ENCODE results near the gene UNC13B.
A peak's percentile ranks its signal among the peaks of the same experiment; 100 is the strongest.
"Not testable (repeated sequence)": the region's sequence is repeated elsewhere in the genome, so short reads cannot be mapped to it uniquely, and the experiment has no call there.

The UNC13B gene

GRCh38 chr9:35226651-35227050, 64.8 kb downstream of the UNC13B start:
- DNase-seq (ENCODE audit: low spot score): no peak

- DNase-seq (ENCODE audit: low spot score): no peak
Measured at GRCh38 chr9:35227284-35227683, 65.5 kb downstream of the UNC13B start.

- no peak for DNase-seq (ENCODE audit: low spot score)
Measured at GRCh38 chr9:35229066-35229778, 67.4 kb downstream of the UNC13B start.

- no peak for DNase-seq (ENCODE audit: low spot score)
Measured at GRCh38 chr9:35229779-35230143, 68.0 kb downstream of the UNC13B start.

- no peak for DNase-seq (ENCODE audit: low spot score)
Measured at GRCh38 chr9:35232867-35233544, 71.2 kb downstream of the UNC13B start.

- no peak for DNase-seq (ENCODE audit: low spot score)
Measured at GRCh38 chr9:35236692-35237091, 74.9 kb downstream of the UNC13B start.

GRCh38 chr9:35237311-35237710, 75.5 kb downstream of the UNC13B start:
- DNase-seq (ENCODE audit: low spot score): no peak

GRCh38 chr9:35245945-35246344, 84.1 kb downstream of the UNC13B start:
- not testable (repeated sequence) for DNase-seq (ENCODE audit: low spot score)

GRCh38 chr9:35253075-35253474, 91.3 kb downstream of the UNC13B start:
- DNase-seq (ENCODE audit: low spot score): no peak

GRCh38 chr9:35254237-35254636, 92.4 kb downstream of the UNC13B start:
- no peak for DNase-seq (ENCODE audit: low spot score)

- DNase-seq (ENCODE audit: low spot score): no peak
Measured at GRCh38 chr9:35254984-35255857, 93.4 kb downstream of the UNC13B start.

- DNase-seq (ENCODE audit: low spot score): no peak
Measured at GRCh38 chr9:35257986-35258659, 96.3 kb downstream of the UNC13B start.

- DNase-seq (ENCODE audit: low spot score): peak; percentile 49
Measured at GRCh38 chr9:35258660-35259474, 97.1 kb downstream of the UNC13B start.

- DNase-seq (ENCODE audit: low spot score): no peak
Measured at GRCh38 chr9:35260186-35260585, 98.4 kb downstream of the UNC13B start.

GRCh38 chr9:35262064-35262463, 100.3 kb downstream of the UNC13B start:
- no peak for DNase-seq (ENCODE audit: low spot score)

GRCh38 chr9:35267710-35268109, 105.9 kb downstream of the UNC13B start:
- DNase-seq (ENCODE audit: low spot score): no peak

GRCh38 chr9:35269919-35270318, 108.1 kb downstream of the UNC13B start:
- no peak for DNase-seq (ENCODE audit: low spot score)

- no peak for DNase-seq (ENCODE audit: low spot score)
Measured at GRCh38 chr9:35271637-35272036, 109.8 kb downstream of the UNC13B start.

- DNase-seq (ENCODE audit: low spot score): peak; percentile 76
Measured at GRCh38 chr9:35272989-35273388, 111.2 kb downstream of the UNC13B start.

- no peak for DNase-seq (ENCODE audit: low spot score)
Measured at GRCh38 chr9:35273591-35273990, 111.8 kb downstream of the UNC13B start.

GRCh38 chr9:35274993-35275392, 113.2 kb downstream of the UNC13B start:
- no peak for DNase-seq (ENCODE audit: low spot score)

All from kidney capillary endothelial cell (primary cell).